ENCODE results near the gene TMEM150A. TPM values are rescaled to one million over a fixed set of nuclear protein-coding genes. Genes with fewer than 3 reads are reported as not detected.
A peak's percentile ranks its signal among the peaks of the same experiment; 100 is the strongest.

Gene TMEM150A
- total and polyA plus RNA-seq, 2 of the 13 experiments (the other 11 are each of a cell fraction or from before 2014, with no cell fraction given): 30.1 to 70.4 TPM

DNA sequence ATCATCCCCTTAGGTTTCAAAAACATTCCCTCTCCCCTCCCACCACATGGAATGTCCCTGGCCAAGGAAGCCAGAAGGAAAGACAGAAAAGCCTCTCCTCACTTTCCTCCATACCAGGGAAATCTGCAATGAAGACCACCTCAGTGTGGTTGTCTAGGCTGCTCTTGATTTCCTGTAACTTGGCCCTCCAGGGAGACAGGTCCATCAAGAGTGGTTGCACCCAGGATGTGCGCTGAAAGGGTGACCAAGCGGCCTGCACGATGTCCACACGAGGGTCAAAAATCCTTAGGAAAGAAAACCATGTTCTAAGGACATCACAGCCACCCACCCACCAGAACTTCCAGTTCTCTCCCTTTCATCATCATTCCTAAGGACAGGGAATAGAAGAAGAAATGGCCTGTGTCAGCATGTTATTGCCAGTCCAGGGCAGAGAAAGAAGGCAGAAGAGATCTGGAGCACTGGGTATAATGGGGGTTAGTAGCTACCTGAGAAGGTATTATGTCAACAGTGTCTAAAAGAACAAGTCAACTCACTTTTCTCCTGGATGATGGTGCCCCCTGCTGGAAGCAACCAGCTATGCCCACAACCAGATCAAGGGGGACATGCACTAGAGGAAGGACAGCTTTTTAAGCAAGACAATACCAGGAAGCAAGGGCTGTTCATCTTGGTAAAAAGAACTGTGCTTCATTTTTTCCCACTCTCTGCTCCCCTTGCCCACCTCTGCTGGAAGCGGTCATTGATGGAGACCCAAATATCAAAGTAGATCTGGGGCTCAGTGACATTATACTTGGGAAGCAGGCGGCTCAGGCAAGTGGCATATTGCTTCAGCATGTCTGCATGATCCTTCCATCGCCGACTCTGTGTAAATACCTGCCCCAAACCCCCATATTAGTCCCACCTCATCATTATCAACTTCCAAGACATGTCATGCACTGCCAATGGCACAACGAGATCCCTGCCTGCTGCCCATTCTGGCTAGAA, 50.5 kb downstream of the TMEM150A start (continued):
- TF ChIP-seq, protein P1, sequence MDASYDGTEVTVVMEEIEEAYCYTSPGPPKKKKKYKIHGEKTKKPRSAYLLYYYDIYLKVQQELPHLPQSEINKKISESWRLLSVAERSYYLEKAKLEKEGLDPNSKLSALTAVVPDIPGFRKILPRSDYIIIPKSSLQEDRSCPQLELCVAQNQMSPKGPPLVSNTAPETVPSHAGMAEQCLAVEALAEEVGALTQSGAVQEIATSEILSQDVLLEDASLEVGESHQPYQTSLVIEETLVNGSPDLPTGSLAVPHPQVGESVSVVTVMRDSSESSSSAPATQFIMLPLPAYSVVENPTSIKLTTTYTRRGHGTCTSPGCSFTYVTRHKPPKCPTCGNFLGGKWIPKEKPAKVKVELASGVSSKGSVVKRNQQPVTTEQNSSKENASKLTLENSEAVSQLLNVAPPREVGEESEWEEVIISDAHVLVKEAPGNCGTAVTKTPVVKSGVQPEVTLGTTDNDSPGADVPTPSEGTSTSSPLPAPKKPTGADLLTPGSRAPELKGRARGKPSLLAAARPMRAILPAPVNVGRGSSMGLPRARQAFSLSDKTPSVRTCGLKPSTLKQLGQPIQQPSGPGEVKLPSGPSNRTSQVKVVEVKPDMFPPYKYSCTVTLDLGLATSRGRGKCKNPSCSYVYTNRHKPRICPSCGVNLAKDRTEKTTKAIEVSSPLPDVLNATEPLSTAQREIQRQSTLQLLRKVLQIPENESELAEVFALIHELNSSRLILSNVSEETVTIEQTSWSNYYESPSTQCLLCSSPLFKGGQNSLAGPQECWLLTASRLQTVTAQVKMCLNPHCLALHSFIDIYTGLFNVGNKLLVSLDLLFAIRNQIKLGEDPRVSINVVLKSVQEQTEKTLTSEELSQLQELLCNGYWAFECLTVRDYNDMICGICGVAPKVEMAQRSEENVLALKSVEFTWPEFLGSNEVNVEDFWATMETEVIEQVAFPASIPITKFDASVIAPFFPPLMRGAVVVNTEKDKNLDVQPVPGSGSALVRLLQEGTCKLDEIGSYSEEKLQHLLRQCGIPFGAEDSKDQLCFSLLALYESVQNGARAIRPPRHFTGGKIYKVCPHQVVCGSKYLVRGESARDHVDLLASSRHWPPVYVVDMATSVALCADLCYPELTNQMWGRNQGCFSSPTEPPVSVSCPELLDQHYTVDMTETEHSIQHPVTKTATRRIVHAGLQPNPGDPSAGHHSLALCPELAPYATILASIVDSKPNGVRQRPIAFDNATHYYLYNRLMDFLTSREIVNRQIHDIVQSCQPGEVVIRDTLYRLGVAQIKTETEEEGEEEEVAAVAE (CRISPR knock-in tag; IDR thresholded peaks at IDR 0.05; ENCODE audit: borderline replicate concordance): peak; percentile 78; the same call in 1 of the 2 replicates
- TF ChIP-seq, protein P2, sequence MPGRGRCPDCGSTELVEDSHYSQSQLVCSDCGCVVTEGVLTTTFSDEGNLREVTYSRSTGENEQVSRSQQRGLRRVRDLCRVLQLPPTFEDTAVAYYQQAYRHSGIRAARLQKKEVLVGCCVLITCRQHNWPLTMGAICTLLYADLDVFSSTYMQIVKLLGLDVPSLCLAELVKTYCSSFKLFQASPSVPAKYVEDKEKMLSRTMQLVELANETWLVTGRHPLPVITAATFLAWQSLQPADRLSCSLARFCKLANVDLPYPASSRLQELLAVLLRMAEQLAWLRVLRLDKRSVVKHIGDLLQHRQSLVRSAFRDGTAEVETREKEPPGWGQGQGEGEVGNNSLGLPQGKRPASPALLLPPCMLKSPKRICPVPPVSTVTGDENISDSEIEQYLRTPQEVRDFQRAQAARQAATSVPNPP (CRISPR knock-in tag; IDR thresholded peaks at IDR 0.05): no peak
- TF ChIP-seq HNF4A (CRISPR knock-in tag; IDR thresholded peaks at IDR 0.05) (no peak), EP300 (IDR thresholded peaks at IDR 0.05; ENCODE audit: low read depth in 2 of 2, low read length in 2 of 2) (no peak), EP300 (CRISPR knock-in tag; IDR thresholded peaks at IDR 0.05; ENCODE audit: borderline replicate concordance) (0 out of 2 replicates have a peak, but pooled peaks have one; percentile 24), NR2F2 (IDR thresholded peaks at IDR 0.05; ENCODE audit: borderline replicate concordance, low read depth) (no peak), MXI1 (IDR thresholded peaks at IDR 0.05; ENCODE audit: borderline replicate concordance, low read depth, low read length) (no peak; the same call in 2 of the 3 replicates), ZNF350 (CRISPR knock-in tag; IDR thresholded peaks at IDR 0.05; ENCODE audit: borderline replicate concordance, low read depth) (no peak), DMAP1 (CRISPR knock-in tag; IDR thresholded peaks at IDR 0.05) (no peak), ZNF10 (CRISPR knock-in tag; IDR thresholded peaks at IDR 0.05; ENCODE audit: borderline replicate concordance, low read depth) (no peak), MIER3 (CRISPR knock-in tag; IDR thresholded peaks at IDR 0.05; ENCODE audit: borderline replicate concordance) (no peak), ZFP90 (CRISPR knock-in tag; IDR thresholded peaks at IDR 0.05; ENCODE audit: borderline replicate concordance) (no peak), ARNT (IDR thresholded peaks at IDR 0.05) (no peak)
- TF ChIP-seq, protein P3, sequence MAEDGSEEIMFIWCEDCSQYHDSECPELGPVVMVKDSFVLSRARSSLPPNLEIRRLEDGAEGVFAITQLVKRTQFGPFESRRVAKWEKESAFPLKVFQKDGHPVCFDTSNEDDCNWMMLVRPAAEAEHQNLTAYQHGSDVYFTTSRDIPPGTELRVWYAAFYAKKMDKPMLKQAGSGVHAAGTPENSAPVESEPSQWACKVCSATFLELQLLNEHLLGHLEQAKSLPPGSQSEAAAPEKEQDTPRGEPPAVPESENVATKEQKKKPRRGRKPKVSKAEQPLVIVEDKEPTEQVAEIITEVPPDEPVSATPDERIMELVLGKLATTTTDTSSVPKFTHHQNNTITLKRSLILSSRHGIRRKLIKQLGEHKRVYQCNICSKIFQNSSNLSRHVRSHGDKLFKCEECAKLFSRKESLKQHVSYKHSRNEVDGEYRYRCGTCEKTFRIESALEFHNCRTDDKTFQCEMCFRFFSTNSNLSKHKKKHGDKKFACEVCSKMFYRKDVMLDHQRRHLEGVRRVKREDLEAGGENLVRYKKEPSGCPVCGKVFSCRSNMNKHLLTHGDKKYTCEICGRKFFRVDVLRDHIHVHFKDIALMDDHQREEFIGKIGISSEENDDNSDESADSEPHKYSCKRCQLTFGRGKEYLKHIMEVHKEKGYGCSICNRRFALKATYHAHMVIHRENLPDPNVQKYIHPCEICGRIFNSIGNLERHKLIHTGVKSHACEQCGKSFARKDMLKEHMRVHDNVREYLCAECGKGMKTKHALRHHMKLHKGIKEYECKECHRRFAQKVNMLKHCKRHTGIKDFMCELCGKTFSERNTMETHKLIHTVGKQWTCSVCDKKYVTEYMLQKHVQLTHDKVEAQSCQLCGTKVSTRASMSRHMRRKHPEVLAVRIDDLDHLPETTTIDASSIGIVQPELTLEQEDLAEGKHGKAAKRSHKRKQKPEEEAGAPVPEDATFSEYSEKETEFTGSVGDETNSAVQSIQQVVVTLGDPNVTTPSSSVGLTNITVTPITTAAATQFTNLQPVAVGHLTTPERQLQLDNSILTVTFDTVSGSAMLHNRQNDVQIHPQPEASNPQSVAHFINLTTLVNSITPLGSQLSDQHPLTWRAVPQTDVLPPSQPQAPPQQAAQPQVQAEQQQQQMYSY (CRISPR knock-in tag; IDR thresholded peaks at IDR 0.05): no peak
- TF ChIP-seq, protein P4, sequence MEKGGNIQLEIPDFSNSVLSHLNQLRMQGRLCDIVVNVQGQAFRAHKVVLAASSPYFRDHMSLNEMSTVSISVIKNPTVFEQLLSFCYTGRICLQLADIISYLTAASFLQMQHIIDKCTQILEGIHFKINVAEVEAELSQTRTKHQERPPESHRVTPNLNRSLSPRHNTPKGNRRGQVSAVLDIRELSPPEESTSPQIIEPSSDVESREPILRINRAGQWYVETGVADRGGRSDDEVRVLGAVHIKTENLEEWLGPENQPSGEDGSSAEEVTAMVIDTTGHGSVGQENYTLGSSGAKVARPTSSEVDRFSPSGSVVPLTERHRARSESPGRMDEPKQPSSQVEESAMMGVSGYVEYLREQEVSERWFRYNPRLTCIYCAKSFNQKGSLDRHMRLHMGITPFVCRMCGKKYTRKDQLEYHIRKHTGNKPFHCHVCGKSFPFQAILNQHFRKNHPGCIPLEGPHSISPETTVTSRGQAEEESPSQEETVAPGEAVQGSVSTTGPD (CRISPR knock-in tag; IDR thresholded peaks at IDR 0.05): no peak
- TF ChIP-seq, protein P5, sequence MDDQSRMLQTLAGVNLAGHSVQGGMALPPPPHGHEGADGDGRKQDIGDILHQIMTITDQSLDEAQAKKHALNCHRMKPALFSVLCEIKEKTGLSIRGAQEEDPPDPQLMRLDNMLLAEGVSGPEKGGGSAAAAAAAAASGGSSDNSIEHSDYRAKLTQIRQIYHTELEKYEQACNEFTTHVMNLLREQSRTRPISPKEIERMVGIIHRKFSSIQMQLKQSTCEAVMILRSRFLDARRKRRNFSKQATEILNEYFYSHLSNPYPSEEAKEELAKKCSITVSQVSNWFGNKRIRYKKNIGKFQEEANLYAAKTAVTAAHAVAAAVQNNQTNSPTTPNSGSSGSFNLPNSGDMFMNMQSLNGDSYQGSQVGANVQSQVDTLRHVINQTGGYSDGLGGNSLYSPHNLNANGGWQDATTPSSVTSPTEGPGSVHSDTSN (CRISPR knock-in tag; IDR thresholded peaks at IDR 0.05; ENCODE audit: borderline replicate concordance): no peak
